ENCODE results near the gene SLC6A13.

DNA sequence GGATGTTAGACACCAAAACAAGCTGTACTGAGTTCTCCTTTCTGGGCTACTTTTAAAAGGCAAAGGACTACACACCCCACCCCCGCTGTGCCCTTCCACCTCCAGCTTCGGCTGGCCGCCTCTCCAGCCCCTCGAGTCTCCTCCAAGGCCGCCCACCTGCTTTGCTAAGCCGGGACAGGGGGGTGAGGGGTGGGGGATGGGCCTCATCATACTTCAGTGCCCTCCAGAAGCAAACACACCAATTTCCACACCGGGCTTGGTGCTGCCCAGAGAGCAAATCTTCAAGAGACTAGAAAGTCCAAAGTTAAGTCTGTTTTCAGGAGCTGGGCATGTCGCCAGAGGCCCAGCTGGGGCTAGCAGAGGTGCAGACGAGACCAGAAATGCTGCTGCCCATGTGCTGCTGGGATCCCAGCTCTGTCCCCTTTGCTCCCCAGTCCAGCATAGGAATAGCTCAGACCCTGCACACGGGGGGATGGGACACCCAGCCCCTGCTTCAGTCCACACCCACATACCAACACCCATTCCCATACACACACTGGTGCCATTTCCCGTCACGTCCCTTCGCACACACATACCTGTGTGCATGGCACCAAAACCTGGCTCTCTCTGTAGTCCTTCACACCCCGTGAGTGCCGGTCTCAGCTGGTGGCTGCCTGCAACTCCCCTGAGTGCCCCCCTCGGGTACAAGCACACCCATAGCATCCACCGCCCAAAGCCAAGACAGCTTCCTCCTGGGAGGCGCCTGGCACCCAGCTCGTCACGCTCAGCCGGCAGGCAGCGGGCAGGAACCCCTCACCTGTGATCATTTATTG is 49.7 kb downstream of the SLC6A13 start:
- TF ChIP-seq EZH2 (IDR thresholded peaks at IDR 0.05; ENCODE audit: insufficient read depth, poor library complexity, severe bottlenecking) (no peak), EZH2phosphoT487 (IDR thresholded peaks at IDR 0.05; ENCODE audit: insufficient read depth, low read depth) (no peak)

Measured in GM23248 (cell line).